Measurements from ENCODE around the gene SEMA6D. TPM values are rescaled to one million over a fixed set of nuclear protein-coding genes. Genes with fewer than 3 reads are reported as not detected.

SEMA6D gene
- total RNA-seq, 1 donor from 2014 or later, result 9.9 TPM

- intact Hi-C loops (cut with DNase I), result no loop called here
These were observed 55.8 kb downstream of the SEMA6D start for GRCh38 chr15:47773143-47773542.

GRCh38 chr15:47778263-47778770 lies 61.0 kb downstream of the SEMA6D start:
- DNase-seq (ENCODE audit: low spot score), result no peak
- intact Hi-C loops (cut with DNase I), result no loop called here

More at GRCh38 chr15:47773143-47773542, 55.8 kb downstream of the SEMA6D start:
- DNase-seq (ENCODE audit: low spot score), result no peak

DNA sequence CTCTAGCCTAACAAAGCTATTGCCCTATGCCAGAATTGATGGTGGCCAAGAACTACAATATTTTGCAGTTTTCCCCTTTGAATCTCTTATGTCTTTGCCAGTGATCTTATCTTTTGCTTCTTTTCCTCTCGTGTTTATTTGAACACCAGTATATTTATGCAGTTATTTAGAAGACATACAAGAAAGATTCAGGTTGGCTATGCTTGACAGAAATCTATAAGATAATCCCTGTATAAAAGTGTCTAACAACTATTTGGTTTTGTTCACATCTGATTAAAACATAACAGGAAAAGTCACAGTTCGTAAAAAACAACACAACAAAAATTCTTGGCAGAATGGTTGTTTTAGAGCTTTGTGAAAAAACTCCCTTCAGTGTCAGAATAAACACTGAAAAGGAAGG lies 63.7 kb downstream of the SEMA6D start:
- intact Hi-C loops (cut with DNase I), result no loop called here
- DNase-seq (ENCODE audit: low spot score), result no peak

GRCh38 chr15:47781527-47781926 lies 64.2 kb downstream of the SEMA6D start:
- intact Hi-C loops (cut with DNase I), result no loop called here
- DNase-seq (ENCODE audit: low spot score), result no peak

GRCh38 chr15:47784820-47785219 lies 67.5 kb downstream of the SEMA6D start:
- intact Hi-C loops (cut with DNase I), result no loop called here
- DNase-seq (ENCODE audit: low spot score), result no peak

DNA sequence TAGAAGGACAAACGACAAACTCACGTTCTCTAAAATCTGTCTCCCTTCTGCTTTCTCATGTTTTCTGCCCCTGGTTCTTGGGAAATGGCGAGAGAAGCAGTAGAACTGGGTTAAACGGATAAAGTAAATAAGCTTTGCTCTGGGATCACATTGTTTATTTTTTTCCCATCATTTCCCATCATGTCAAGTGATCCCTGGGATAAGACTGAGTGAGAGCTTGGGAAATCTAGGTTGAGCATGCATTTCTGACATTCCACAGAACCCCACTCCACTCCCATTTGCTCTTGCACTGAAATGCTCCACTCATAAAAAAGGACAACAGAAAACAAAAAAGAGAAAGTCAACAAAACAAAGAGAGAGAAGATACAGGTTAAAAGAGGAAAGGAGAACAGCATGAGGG lies 69.1 kb downstream of the SEMA6D start:
- no peak for DNase-seq (ENCODE audit: low spot score)
- intact Hi-C loops (cut with DNase I), result no loop called here

DNA sequence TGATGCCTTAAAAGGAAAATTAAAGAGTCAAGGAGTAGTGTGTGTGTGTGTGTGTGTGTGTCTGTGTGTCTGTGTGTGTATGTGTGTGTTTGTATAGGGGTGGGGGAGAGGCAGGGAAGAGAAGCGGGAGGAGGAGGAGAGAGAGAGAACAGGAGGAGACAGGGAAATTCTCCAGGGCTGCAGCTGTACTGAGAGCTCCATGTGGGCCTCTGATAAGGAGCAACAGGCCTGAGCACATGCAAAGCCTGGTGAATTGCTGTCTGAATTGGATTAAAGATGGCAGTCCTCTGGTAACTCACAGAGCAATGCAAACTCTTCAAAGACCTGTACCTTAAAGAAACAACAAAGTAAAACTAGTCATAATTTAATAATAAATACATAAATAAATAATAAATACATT lies 70.6 kb downstream of the SEMA6D start:
- no peak for DNase-seq (ENCODE audit: low spot score)
- intact Hi-C loops (cut with DNase I), result no loop called here

- no peak for DNase-seq (ENCODE audit: low spot score)
- intact Hi-C loops (cut with DNase I), result no loop called here
These were observed 71.4 kb downstream of the SEMA6D start for GRCh38 chr15:47788685-47789084.

GRCh38 chr15:47791161-47791560 lies 73.9 kb downstream of the SEMA6D start:
- intact Hi-C loops (cut with DNase I), result no loop called here
- no peak for DNase-seq (ENCODE audit: low spot score)

DNA sequence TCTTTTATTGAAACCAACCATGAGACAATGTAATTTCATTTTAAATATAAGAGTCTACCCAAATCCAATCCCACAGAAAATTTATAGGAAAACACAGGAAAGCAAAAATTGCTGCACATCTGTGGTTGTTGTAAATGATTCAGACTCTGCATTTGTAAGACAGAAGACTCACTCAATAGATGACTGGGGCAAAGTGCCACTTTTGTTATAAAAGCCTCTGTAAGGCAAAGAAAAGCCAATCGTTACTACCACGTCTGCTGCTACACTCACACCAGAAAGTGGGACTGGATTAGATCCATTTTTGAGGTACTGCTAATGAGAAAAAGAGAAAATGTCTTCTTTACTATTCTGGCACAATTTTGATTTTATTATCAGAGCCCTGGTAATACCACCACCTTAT lies 74.9 kb downstream of the SEMA6D start:
- intact Hi-C loops (cut with DNase I), result no loop called here
- no peak for DNase-seq (ENCODE audit: low spot score)

DNA sequence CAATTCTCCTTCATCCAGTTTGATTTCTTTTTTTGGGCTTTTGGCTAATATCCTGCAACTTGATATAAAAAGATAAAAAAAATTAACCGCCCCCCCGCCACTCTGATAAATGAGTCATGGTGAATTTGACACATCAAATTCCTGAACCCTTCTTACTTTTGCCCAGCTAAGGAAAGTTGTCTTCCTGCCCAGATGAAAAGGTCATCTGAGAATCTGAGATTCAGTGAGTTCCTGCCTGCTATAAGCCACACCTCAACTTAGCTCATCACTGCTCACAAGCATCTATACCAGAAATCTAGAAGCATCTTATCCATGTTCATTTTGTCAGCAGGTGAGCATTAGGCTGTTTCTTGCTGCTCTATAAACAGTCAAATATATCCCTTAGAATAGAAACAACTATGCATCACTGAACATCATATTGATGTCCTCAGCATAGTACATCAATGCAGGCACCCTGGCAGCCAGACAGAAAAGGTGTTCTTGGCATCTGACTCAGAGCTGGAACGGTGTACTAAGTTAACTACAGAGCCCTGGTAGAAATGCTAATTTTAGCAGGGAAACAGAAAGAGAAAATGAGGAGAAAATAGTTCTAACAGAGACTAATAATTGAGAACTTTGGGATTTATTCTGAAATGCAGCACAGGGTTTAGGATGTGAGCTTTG lies 77.1 kb downstream of the SEMA6D start:
- DNase-seq (ENCODE audit: low spot score), result no peak
- intact Hi-C loops (cut with DNase I), result no loop called here

DNA sequence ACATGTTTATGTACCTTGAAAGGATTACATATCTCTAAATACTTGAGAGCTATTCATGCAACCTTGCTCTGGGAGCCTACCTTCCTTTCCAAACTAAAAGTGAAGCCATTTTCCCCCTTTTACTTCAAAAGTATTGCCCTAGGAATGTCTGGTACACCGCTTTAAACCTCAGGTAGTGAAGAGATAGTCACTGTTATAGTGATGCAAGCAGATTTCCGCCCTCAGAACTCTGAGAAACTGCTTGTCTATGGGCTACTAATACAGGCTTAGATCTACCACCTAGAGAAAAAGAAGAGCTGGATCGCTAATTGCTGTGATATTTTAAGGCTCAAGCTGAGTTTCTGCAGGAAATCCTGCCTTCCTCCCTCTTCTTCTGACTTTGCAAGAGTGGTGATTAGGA lies 78.6 kb downstream of the SEMA6D start:
- no peak for DNase-seq (ENCODE audit: low spot score)
- intact Hi-C loops (cut with DNase I), result no loop called here

DNA sequence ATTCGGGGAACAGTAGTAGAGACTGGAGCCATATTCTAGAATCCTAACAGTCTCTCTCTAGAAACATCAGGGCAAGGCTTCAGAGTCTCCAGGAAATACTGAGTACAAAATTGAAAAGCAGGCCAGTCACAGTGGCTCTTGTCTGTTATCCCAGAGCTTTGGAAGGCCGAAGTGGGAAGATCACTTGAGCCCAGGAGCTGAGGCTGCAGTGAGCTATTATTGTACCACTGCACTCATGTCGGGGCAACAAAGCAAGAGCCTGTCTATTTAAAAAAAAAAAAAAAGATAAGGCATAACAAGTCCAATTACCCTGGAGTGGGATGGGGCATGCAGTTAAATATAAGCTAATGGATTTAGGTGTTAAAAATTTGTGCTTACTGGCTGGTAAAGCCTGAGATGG lies 79.0 kb downstream of the SEMA6D start:
- DNase-seq (ENCODE audit: low spot score), result no peak
- intact Hi-C loops (cut with DNase I), result no loop called here

DNA sequence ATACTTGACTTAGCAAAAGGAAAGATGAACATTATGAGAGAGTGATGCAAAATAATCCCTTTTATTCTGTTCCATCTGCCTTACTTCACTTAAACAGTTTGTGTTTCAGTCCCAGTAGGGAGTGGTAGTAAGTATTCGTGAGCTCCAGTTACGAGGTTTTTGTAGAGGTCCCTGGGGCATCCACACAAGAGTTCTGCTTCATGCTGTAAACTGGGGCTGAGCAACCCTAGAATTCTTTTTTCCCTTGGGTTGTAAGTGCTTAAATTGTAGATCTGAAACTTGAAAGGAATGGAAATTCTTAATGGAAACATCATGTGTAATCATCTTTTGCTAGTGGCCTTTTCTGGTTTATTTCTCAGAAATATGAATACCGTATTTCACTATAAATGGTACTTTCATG lies 79.5 kb downstream of the SEMA6D start:
- intact Hi-C loops (cut with DNase I), result no loop called here
- DNase-seq (ENCODE audit: low spot score), result no peak

GRCh38 chr15:47801522-47801921 lies 84.2 kb downstream of the SEMA6D start:
- DNase-seq (ENCODE audit: low spot score), result no peak
- intact Hi-C loops (cut with DNase I), result no loop called here

DNA sequence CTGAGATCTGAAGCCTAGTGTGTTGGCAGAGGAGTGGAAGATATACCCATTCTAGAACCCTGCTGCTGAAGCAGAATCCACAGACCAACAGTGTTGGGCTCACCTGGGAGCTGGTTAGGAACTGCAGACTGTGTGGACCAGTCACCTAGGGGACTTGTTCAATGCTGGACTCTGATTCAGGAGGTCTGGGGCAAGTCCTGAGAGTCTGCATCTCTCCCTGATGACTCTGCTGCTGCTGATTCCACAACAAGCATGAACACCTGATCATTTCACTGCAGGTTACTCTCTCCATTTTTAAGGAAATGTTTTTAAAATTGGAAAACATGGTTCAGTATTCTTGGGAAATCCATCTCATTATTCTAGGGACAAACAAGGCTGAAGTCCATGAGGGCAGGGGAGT lies 84.9 kb downstream of the SEMA6D start:
- DNase-seq (ENCODE audit: low spot score), result no peak
- intact Hi-C loops (cut with DNase I), result no loop called here

GRCh38 chr15:47803767-47804166 lies 86.5 kb downstream of the SEMA6D start:
- intact Hi-C loops (cut with DNase I), result no loop called here

GRCh38 chr15:47804733-47805132 lies 87.4 kb downstream of the SEMA6D start:
- DNase-seq (ENCODE audit: low spot score), result no peak
- intact Hi-C loops (cut with DNase I), result no loop called here

More at GRCh38 chr15:47803767-47804166, 86.5 kb downstream of the SEMA6D start:
- DNase-seq (ENCODE audit: low spot score), result no peak

DNA sequence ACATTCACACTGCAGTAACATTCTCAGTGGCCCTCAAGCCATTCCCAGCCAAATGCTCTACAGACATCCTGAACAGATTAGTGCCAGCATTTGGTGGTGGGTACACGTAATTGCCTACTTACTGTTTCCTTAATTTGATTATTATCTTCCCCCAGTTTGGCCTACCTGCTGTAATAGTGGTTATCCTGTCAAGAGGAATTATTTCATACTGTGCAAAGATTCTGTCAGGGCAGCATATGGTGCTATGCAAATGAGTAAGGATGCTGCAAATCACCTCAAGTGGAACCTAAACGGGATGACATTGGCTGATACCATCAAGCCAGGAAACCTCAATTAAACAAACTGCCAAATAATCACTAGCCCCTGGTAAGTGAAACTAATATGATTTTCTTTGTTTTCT lies 88.7 kb downstream of the SEMA6D start:
- no peak for DNase-seq (ENCODE audit: low spot score)
- intact Hi-C loops (cut with DNase I), result no loop called here

- no peak for DNase-seq (ENCODE audit: low spot score)
- intact Hi-C loops (cut with DNase I), result no loop called here
These were observed 93.9 kb downstream of the SEMA6D start for GRCh38 chr15:47811172-47811571.

GRCh38 chr15:47812470-47812999 lies 95.2 kb downstream of the SEMA6D start:
- DNase-seq (ENCODE audit: low spot score), result no peak
- intact Hi-C loops (cut with DNase I), result no loop called here

Measured in cardiac septum (tissue), 1 donor.